Mesendoderm (in vitro differentiated cells): ENCODE results near the gene CFAP157. TPM values are rescaled to one million over a fixed set of nuclear protein-coding genes. Genes with fewer than 3 reads are reported as not detected.

Experiments
- DNase-seq: peaks from one replicate; pipeline ENCODE4 v3.0.0; 2013
- H2AK5ac ChIP-seq: 2 replicates; pipeline ENCODE4 v1.6.1; 2013; ENCODE audit warnings: low read length, inconsistent platforms
- H2BK120ac ChIP-seq: 2 replicates; pipeline ENCODE4 v1.6.1; 2013; ENCODE audit warnings: low read depth, mild to moderate bottlenecking, low read length, moderate library complexity, mixed read lengths
- H2BK15ac ChIP-seq: replicated peaks from 2 replicates; pipeline ENCODE4 v1.6.1; 2013; ENCODE audit warnings: low read depth, mild to moderate bottlenecking, moderate library complexity
- H2BK5ac ChIP-seq: 2 replicates; pipeline ENCODE4 v1.6.1; 2013; ENCODE audit warnings: low read length, inconsistent platforms
- H3K18ac ChIP-seq: 2 replicates; pipeline ENCODE4 v1.6.1; 2013; ENCODE audit warnings: mild to moderate bottlenecking, low read length, mixed read lengths
- H3K23ac ChIP-seq: one replicate; pipeline ENCODE4 v1.6.1; 2013; ENCODE audit warnings: low read length
- H3K27ac ChIP-seq: 2 replicates; pipeline ENCODE4 v1.5.1; 2013; ENCODE audit warnings: low read depth, mild to moderate bottlenecking, inconsistent platforms, low read length, moderate library complexity
- H3K27me3 ChIP-seq: 2 replicates; pipeline ENCODE4 v1.6.1; 2013; ENCODE audit warnings: low read length, control low read depth, mild to moderate bottlenecking, inconsistent platforms; ENCODE audit not compliant: insufficient read depth, poor library complexity
- H3K36me3 ChIP-seq: 2 replicates; pipeline ENCODE4 v1.6.1; 2013; ENCODE audit warnings: low read length, inconsistent platforms; ENCODE audit not compliant: control insufficient read depth, insufficient read depth
- H3K4ac ChIP-seq: one replicate; pipeline ENCODE4 v1.6.1; 2013; ENCODE audit warnings: low read depth, mild to moderate bottlenecking, low read length, moderate library complexity
- H3K4me1 ChIP-seq: 2 replicates; pipeline ENCODE4 v1.6.1; 2013; ENCODE audit warnings: low read depth, low read length, inconsistent platforms; ENCODE audit not compliant: control insufficient read depth
- H3K4me2 ChIP-seq: 2 replicates; pipeline ENCODE4 v1.6.1; 2013; ENCODE audit warnings: low read length
- H3K4me3 ChIP-seq: 2 replicates; pipeline ENCODE4 v1.5.1; 2013; ENCODE audit warnings: mild to moderate bottlenecking, low read length
- H3K56ac ChIP-seq: one replicate; pipeline ENCODE4 v1.6.1; 2013; ENCODE audit warnings: low read length
- H3K79me1 ChIP-seq: 2 replicates; pipeline ENCODE4 v1.6.1; 2013; ENCODE audit warnings: low read length, inconsistent platforms
- H3K79me2 ChIP-seq: 2 replicates; pipeline ENCODE4 v1.6.1; 2013; ENCODE audit warnings: mild to moderate bottlenecking, low read length; ENCODE audit not compliant: control insufficient read depth, insufficient read depth
- H3K9ac ChIP-seq: 2 replicates; pipeline ENCODE4 v1.6.1; 2013; ENCODE audit warnings: low read length, inconsistent platforms
- H4K5ac ChIP-seq: one replicate; pipeline ENCODE4 v1.6.1; 2013; ENCODE audit warnings: low read length
- H4K8ac ChIP-seq: one replicate; pipeline ENCODE4 v1.6.1; 2013; ENCODE audit warnings: low read depth, mild to moderate bottlenecking, control low read depth, low read length, moderate library complexity
- WGBS: extraction: QIAGEN DNeasy Blood & Tissue Kit; methylation state at CpG from one replicate; pipeline ENCODE4 v1.1.7; 2013; ENCODE audit warnings: low lambda C conversion rate, missing lambda C conversion rate; ENCODE audit not compliant: insufficient coverage; ENCODE audit errors: extremely low coverage; 5-methylcytosine and 5-hydroxymethylcytosine counted together
- polyA plus RNA-seq, 2 experiments: library from polyadenylated mRNA; stranded (reverse); fragments of 200-250 nt; gene quantifications; one replicate each; pipeline ENCODE4 v1.2.3, GENCODE V29; 2013

The CFAP157 gene
- polyA plus RNA-seq (2013, experiment 1 of 2): not detected
- 0.01 TPM for polyA plus RNA-seq (2013, experiment 2 of 2)

DNA sequence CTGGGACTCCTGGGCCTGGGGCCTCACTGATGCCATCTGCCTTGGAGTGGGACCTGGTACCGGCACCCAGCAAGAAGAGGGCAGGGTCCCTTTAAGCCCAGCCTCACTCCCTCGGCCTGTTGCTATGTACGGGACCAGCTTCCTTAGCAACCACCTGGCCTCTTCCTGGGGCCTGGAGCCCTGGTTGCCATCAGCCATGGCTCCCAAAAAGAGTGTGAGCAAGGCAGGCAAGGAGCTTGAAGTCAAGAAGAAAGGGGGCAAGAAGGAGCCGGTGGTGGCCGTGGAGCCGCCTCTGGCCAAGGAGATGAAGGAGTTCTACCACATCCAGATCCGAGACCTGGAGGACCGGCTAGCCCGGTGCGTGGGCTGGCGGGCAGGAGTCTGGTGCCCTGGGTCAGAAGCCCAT, at the start of gene CFAP157:
TSS of gene CFAP157 (plus strand) at position 153 of the 406 bp plus-strand sequence. CDS start at position 197, 44 bp downstream.
- Histone ChIP-seq H3K56ac (no peak within 1 kb of the TSS), H3K4ac (no peak within 1 kb of the TSS), H2BK5ac (no peak within 1 kb of the TSS)

DNA sequence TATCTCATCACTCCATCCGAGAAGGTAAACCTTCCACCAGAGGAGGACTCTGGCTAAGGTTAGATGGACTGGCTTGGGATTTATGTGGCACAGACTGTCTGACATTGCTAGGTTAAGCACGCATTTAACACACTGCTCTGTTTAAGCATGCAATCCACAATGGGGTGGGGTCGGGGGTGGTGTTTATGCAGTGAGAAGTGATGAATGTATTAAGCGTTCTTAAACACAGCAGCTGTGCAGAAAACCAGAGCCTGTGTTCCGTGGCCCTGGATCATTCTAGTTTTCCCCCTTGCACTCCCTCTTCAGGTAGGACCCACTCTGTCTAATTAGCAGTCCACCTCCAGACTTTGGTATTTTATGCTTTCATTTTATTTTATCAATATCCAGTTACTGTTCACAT, 48.4 kb upstream of the CFAP157 start:
- H2BK15ac ChIP-seq: no peak overlapping the region
- H3K4me3 ChIP-seq: no peak overlapping the region
- H3K56ac ChIP-seq: no peak overlapping the region
- H4K5ac ChIP-seq: no peak overlapping the region
- H3K79me1 ChIP-seq: no peaks in the 10 kb centered on the region
- H2AK5ac ChIP-seq: no peak overlapping the region
- no peaks in the 10 kb centered on the region for H3K4me1 ChIP-seq
- no peak overlapping the region for H3K27ac ChIP-seq
- H3K23ac ChIP-seq: no peak overlapping the region
- H3K79me2 ChIP-seq: no peaks in the 10 kb centered on the region
- no peak overlapping the region for H3K9ac ChIP-seq
- H3K4ac ChIP-seq: no peak overlapping the region
- H2BK120ac ChIP-seq: no peak overlapping the region
- no peaks in the 10 kb centered on the region for H3K27me3 ChIP-seq
- no peak overlapping the region for H3K4me2 ChIP-seq
- H2BK5ac ChIP-seq: no peak overlapping the region
- no CpG with 5 or more reads among the region's 5 CpGs for WGBS
- H3K36me3 ChIP-seq: no peaks in the 10 kb centered on the region
- DNase-seq: no peak
- H3K18ac ChIP-seq: no peak overlapping the region
- H4K8ac ChIP-seq: no peak overlapping the region

More for the DNA sequence above, at the start of gene CFAP157:
- no peak within 1 kb of the TSS for H3K4me2 ChIP-seq
- H4K8ac ChIP-seq: no peak within 1 kb of the TSS
- H3K23ac ChIP-seq: no peak within 1 kb of the TSS
- H3K9ac ChIP-seq: no peak within 1 kb of the TSS
- no peak within 1 kb of the TSS for H4K5ac ChIP-seq
- H3K27ac ChIP-seq: no peak within 1 kb of the TSS
- H3K4me1 ChIP-seq: no peaks in the 10 kb centered on the region
- no CpG with 5 or more reads among the region's 11 CpGs for WGBS
- H3K4me3 ChIP-seq: no peak within 1 kb of the TSS
- no peak within 1 kb of the TSS for H2BK120ac ChIP-seq
- H2BK15ac ChIP-seq: no peak within 1 kb of the TSS
- no peaks in the 10 kb centered on the region for H3K79me2 ChIP-seq
- DNase-seq: peak; percentile 77
- no peak within 1 kb of the TSS for H3K18ac ChIP-seq
- no peaks in the 10 kb centered on the region for H3K27me3 ChIP-seq
- H3K79me1 ChIP-seq: no peaks in the 10 kb centered on the region
- H2AK5ac ChIP-seq: no peak within 1 kb of the TSS
- H3K36me3 ChIP-seq: no peaks in the 10 kb centered on the region

DNA sequence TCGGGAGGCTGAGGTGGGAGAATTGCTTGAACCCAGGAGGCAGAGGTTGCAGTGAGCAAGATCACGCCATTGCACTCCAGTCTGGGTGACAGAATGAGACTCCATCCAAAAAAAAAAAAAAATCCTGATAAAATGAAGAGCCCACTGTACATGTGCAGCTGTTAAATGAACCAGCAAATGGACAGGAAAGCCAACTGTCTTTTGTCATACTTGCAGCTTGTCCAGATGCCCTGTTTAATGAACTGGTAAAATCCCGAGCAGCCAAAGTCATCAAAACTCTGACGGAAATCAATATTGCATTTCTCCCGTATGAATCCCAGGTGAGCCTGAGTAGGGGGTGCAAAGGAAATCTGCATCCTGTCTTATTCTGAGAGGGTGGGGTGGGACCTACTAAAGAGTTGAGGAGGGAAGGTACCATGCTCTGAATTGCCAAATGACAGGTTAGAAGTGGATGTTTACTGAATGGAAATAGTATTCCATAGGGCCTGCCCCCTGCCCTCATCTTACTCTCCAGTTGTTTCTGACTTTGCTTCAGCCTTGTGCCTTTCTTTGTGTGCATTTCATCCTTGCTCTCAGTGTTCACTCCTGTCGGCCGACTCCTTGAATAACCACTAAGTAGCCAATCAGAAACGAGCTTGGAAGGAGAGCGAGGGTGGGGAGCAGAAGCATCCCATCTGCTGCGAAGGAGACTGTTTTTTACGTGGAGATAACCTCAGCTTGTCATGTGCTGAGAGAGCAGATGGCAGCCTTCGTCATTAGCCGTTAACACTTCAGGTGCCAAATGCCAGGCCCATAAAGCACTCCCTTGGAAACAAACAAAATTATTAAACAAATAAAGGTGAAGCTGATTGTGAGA, 45.7 kb upstream of the CFAP157 start:
- H3K4me3 ChIP-seq: no peak overlapping the region
- no peak overlapping the region for H3K27ac ChIP-seq
- no peak overlapping the region for H3K56ac ChIP-seq
- H3K36me3 ChIP-seq: no peaks in the 10 kb centered on the region
- no peak overlapping the region for H4K5ac ChIP-seq
- DNase-seq: peak; percentile 25
- H3K4me1 ChIP-seq: no peaks in the 10 kb centered on the region
- H3K4ac ChIP-seq: no peak overlapping the region
- no peak overlapping the region for H3K18ac ChIP-seq
- H2BK15ac ChIP-seq: no peak overlapping the region
- no peak overlapping the region for H3K4me2 ChIP-seq
- no peaks in the 10 kb centered on the region for H3K79me2 ChIP-seq
- H3K9ac ChIP-seq: no peak overlapping the region
- no peak overlapping the region for H4K8ac ChIP-seq
- no peaks in the 10 kb centered on the region for H3K27me3 ChIP-seq
- H3K23ac ChIP-seq: no peak overlapping the region
- H2BK5ac ChIP-seq: no peak overlapping the region
- WGBS: no CpG with 5 or more reads among the region's 13 CpGs
- no peaks in the 10 kb centered on the region for H3K79me1 ChIP-seq
- no peak overlapping the region for H2AK5ac ChIP-seq
- H2BK120ac ChIP-seq: no peak overlapping the region

DNA sequence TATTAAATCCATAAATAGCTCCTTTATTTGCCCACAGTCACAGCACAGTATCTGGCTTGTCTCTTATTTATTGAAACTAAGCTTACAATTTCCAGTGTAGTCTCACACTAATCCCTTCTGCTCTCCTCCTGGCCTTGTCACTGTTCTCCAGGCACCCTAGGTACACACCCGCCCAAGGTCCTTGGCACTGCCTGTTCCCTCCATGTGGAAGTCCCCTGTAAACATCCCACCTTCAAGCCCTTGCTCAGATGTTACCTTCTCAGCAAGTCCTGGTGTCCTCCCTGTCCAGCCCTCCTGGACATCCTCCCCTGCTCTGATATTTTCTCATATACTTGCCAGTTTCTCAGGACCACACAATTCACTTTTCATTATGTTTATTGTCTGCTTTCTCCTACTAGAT, 44.2 kb upstream of the CFAP157 start:
- no peak for DNase-seq
- Histone ChIP-seq H4K8ac (no peak overlapping the region), H2BK120ac (no peak overlapping the region), H3K9ac (no peak overlapping the region), H3K27ac (no peak overlapping the region), H3K4me1 (no peaks in the 10 kb centered on the region), H3K4me2 (no peak overlapping the region), H3K79me1 (no peaks in the 10 kb centered on the region), H3K79me2 (no peaks in the 10 kb centered on the region), H3K56ac (no peak overlapping the region), H3K4me3 (no peak overlapping the region), H2BK5ac (no peak overlapping the region), H3K27me3 (no peaks in the 10 kb centered on the region), H2BK15ac (no peak overlapping the region), H3K36me3 (no peaks in the 10 kb centered on the region), H3K4ac (no peak overlapping the region), H4K5ac (no peak overlapping the region), H2AK5ac (no peak overlapping the region), H3K18ac (no peak overlapping the region), H3K23ac (no peak overlapping the region)
- WGBS: no CpG with 5 or more reads among the region's 1 CpG

GRCh38 chr9:127664324-127664677, 42.5 kb upstream of the CFAP157 start:
- no peak overlapping the region for H2BK15ac ChIP-seq
- H3K23ac ChIP-seq: no peak overlapping the region
- H3K27me3 ChIP-seq: no peaks in the 10 kb centered on the region
- no peaks in the 10 kb centered on the region for H3K79me1 ChIP-seq
- H2BK5ac ChIP-seq: no peak overlapping the region
- H3K4ac ChIP-seq: no peak overlapping the region
- no peak overlapping the region for H3K4me2 ChIP-seq
- no peak overlapping the region for H3K56ac ChIP-seq
- no peak overlapping the region for H2AK5ac ChIP-seq
- H3K4me1 ChIP-seq: no peaks in the 10 kb centered on the region
- WGBS: no CpG with 5 or more reads among the region's 7 CpGs
- no peaks in the 10 kb centered on the region for H3K36me3 ChIP-seq
- no peak overlapping the region for H3K27ac ChIP-seq
- no peak overlapping the region for H4K5ac ChIP-seq
- H2BK120ac ChIP-seq: no peak overlapping the region
- no peak overlapping the region for H3K9ac ChIP-seq
- no peak overlapping the region for H3K4me3 ChIP-seq
- H4K8ac ChIP-seq: no peak overlapping the region
- DNase-seq: no peak
- H3K18ac ChIP-seq: no peak overlapping the region
- no peaks in the 10 kb centered on the region for H3K79me2 ChIP-seq
